H9 (cell line): ENCODE data around the gene TRMT44. TPM values are rescaled to one million over a fixed set of nuclear protein-coding genes. Genes with fewer than 3 reads are reported as not detected.
A peak's percentile ranks its signal among the peaks of the same experiment; 100 is the strongest.

ENCODE experiments used
- DNase-seq: peaks from one replicate; pipeline ENCODE4 v3.0.0-alpha.2; 2017
- H2AFZ ChIP-seq: one replicate; pipeline ENCODE4 v1.6.1; 2013; ENCODE audit warnings: mild to moderate bottlenecking, low read length, control low read depth, moderate library complexity
- H2AK5ac ChIP-seq: 2 replicates; pipeline ENCODE4 v1.6.1; 2013; ENCODE audit warnings: low read length, control low read depth, mixed read lengths; ENCODE audit not compliant: insufficient read length
- H2BK120ac ChIP-seq: one replicate; pipeline ENCODE4 v1.6.1; 2013; ENCODE audit warnings: low read depth, mild to moderate bottlenecking, low read length, control low read depth, inconsistent platforms; ENCODE audit not compliant: poor library complexity, severe bottlenecking
- H2BK12ac ChIP-seq: 2 replicates; pipeline ENCODE4 v1.6.1; 2013; ENCODE audit warnings: low read length, control low read depth, mixed read lengths, low read depth; ENCODE audit not compliant: insufficient read length
- H2BK15ac ChIP-seq: 2 replicates; pipeline ENCODE4 v1.6.1; 2013; ENCODE audit warnings: low read depth, low read length, control low read depth
- H2BK20ac ChIP-seq: one replicate; pipeline ENCODE4 v1.6.1; 2013; ENCODE audit warnings: low read depth, mild to moderate bottlenecking, low read length, control low read depth, inconsistent platforms; ENCODE audit not compliant: poor library complexity, severe bottlenecking
- H2BK5ac ChIP-seq: 2 replicates; pipeline ENCODE4 v1.6.1; 2013; ENCODE audit warnings: low read length, control low read depth, mixed read lengths; ENCODE audit not compliant: insufficient read length
- H3K14ac ChIP-seq: 2 replicates; pipeline ENCODE4 v1.6.1; 2013; ENCODE audit warnings: low read length, control low read depth; ENCODE audit not compliant: insufficient read depth
- H3K18ac ChIP-seq: 2 replicates; pipeline ENCODE4 v1.6.1; 2013; ENCODE audit warnings: low read depth, mild to moderate bottlenecking, mixed read lengths, low read length, control low read depth; ENCODE audit not compliant: insufficient read length
- H3K23ac ChIP-seq: 2 replicates; pipeline ENCODE4 v1.6.1; 2013; ENCODE audit warnings: low read length, control low read depth, mixed read lengths, low read depth; ENCODE audit not compliant: insufficient read length
- H3K23me2 ChIP-seq: 2 replicates; pipeline ENCODE4 v1.6.1; 2013; ENCODE audit warnings: low read depth, mild to moderate bottlenecking, mixed read lengths, low read length, control low read depth; ENCODE audit not compliant: insufficient read length, poor library complexity, severe bottlenecking
- H3K27ac ChIP-seq: 2 replicates; pipeline ENCODE4 v1.5.1; 2013; ENCODE audit warnings: low read length, control low read depth, mixed read lengths, low read depth; ENCODE audit not compliant: insufficient read length
- H3K27me3 ChIP-seq: 2 replicates; pipeline ENCODE4 v1.6.1; 2013; ENCODE audit warnings: low read length, control low read depth, inconsistent platforms; ENCODE audit not compliant: insufficient read depth
- H3K4ac ChIP-seq: 2 replicates; pipeline ENCODE4 v1.6.1; 2013; ENCODE audit warnings: low read depth, mild to moderate bottlenecking, control low read depth, inconsistent platforms, low read length, moderate library complexity
- H3K4me1 ChIP-seq: 2 replicates; pipeline ENCODE4 v1.6.1; 2013; ENCODE audit warnings: low read length, control low read depth, inconsistent platforms; ENCODE audit not compliant: insufficient read depth
- H3K4me2 ChIP-seq: 2 replicates; pipeline ENCODE4 v1.6.1; 2013; ENCODE audit warnings: low read length, control low read depth, mixed read lengths; ENCODE audit not compliant: insufficient read length, insufficient read depth
- H3K56ac ChIP-seq: 2 replicates; pipeline ENCODE4 v1.6.1; 2013; ENCODE audit warnings: low read depth, mild to moderate bottlenecking, mixed read lengths, low read length, control low read depth; ENCODE audit not compliant: insufficient read length
- H3K79me1 ChIP-seq: 2 replicates; pipeline ENCODE4 v1.6.1; 2013; ENCODE audit warnings: low read depth, mild to moderate bottlenecking, moderate library complexity, low read length, control low read depth, inconsistent platforms; ENCODE audit not compliant: insufficient read depth, poor library complexity, severe bottlenecking
- H3K79me2 ChIP-seq: 2 replicates; pipeline ENCODE4 v1.6.1; 2013; ENCODE audit warnings: low read length, control low read depth, inconsistent platforms; ENCODE audit not compliant: insufficient read depth
- H3K9ac ChIP-seq: 2 replicates; pipeline ENCODE4 v1.6.1; 2013; ENCODE audit warnings: low read length, control low read depth, mixed read lengths; ENCODE audit not compliant: insufficient read length; ENCODE audit errors: extremely low read depth
- H3K9me3 ChIP-seq: one replicate; pipeline ENCODE4 v1.6.1; 2013; ENCODE audit warnings: low read depth, low read length, inconsistent platforms; ENCODE audit not compliant: control insufficient read depth
- H3T11ph ChIP-seq: one replicate; pipeline ENCODE4 v1.6.1; 2013; ENCODE audit warnings: mild to moderate bottlenecking, low read length, control low read depth, inconsistent platforms
- H4K20me1 ChIP-seq: one replicate; pipeline ENCODE4 v1.6.1; 2013; ENCODE audit not compliant: control insufficient read depth, insufficient read length, insufficient read depth
- H4K5ac ChIP-seq: 2 replicates; pipeline ENCODE4 v1.6.1; 2013; ENCODE audit warnings: low read depth, mild to moderate bottlenecking, mixed read lengths, low read length, control low read depth; ENCODE audit not compliant: insufficient read length
- H4K8ac ChIP-seq: replicated peaks from 2 replicates; pipeline ENCODE4 v1.6.1; 2013; ENCODE audit warnings: low read length, control low read depth, mixed read lengths, low read depth; ENCODE audit not compliant: insufficient read length
- H4K91ac ChIP-seq: 2 replicates; pipeline ENCODE4 v1.6.1; 2013; ENCODE audit warnings: low read depth, mild to moderate bottlenecking, moderate library complexity, mixed read lengths, low read length, control low read depth; ENCODE audit not compliant: insufficient read length
- H3K27ac Mint-ChIP-seq, 3 experiments: 2 replicates in 2 of 3; 3 replicates in 1 of 3; pipeline ENCODE4 v1.8.0; 2020 to 2021; ENCODE audit warnings: mixed read lengths in 3 of 3, mild to moderate bottlenecking in 1 of 3, moderate library complexity in 1 of 3
- H3K27me3 Mint-ChIP-seq: 2 replicates; pipeline ENCODE4 v1.8.0; 2021; ENCODE audit warnings: low read depth, mild to moderate bottlenecking, moderate library complexity, mixed read lengths
- H3K36me3 Mint-ChIP-seq, 3 experiments: 2 replicates in 2 of 3; 3 replicates in 1 of 3; pipeline ENCODE4 v1.8.0; 2020 to 2021; ENCODE audit warnings: low read depth in 3 of 3, mixed read lengths in 3 of 3; ENCODE audit not compliant: insufficient read depth in 1 of 3
- H3K4me1 Mint-ChIP-seq, 2 experiments: 2 replicates each; pipeline ENCODE4 v1.8.0; 2020; ENCODE audit warnings: mixed read lengths in 2 of 2
- H3K4me3 Mint-ChIP-seq, 2 experiments: 2 replicates in 1 of 2; 3 replicates in 1 of 2; pipeline ENCODE4 v1.8.0; 2020 to 2021; ENCODE audit warnings: mild to moderate bottlenecking in 2 of 2, mixed read lengths in 2 of 2, moderate library complexity in 1 of 2
- H3K9me3 Mint-ChIP-seq, 2 experiments: 2 replicates in 1 of 2; 3 replicates in 1 of 2; pipeline ENCODE4 v1.8.0; 2020; ENCODE audit warnings: mild to moderate bottlenecking in 2 of 2, mixed read lengths in 2 of 2, moderate library complexity in 1 of 2
- CTCF ChIP-seq: fragments of 200-600 bp; sonication (generic); conservative IDR thresholded peaks from 3 replicates; pipeline ENCODE4 v1.8.0; 2021; ENCODE audit warnings: antibody characterized with exemption, mild to moderate bottlenecking
- WGBS: extraction: QIAGEN DNeasy Blood & Tissue Kit; methylation state at CpG from one replicate; pipeline ENCODE4 v1.1.7; 2013; ENCODE audit warnings: missing lambda C conversion rate, low lambda C conversion rate, mixed read lengths; ENCODE audit not compliant: insufficient read length; ENCODE audit errors: extremely low coverage; 5-methylcytosine and 5-hydroxymethylcytosine counted together
- total RNA-seq: library from RNA; stranded (reverse); gene quantifications from 2 replicates; pipeline ENCODE4 v1.2.1, GENCODE V29; 2021

The TRMT44 gene
- total RNA-seq, 1 experiment from 2014 or later: 22.8 TPM

GRCh38 chr4:8474856-8475255 is 34.3 kb downstream of the TRMT44 start:
- Histone ChIP-seq H3K4me1 (no peaks in the 10 kb centered on the region), H4K91ac (no peak overlapping the region), H3K4ac (no peak overlapping the region), H3K79me2 (no peaks in the 10 kb centered on the region), H3K23ac (no peak overlapping the region), H3K56ac (no peak overlapping the region), H2BK15ac (no peak overlapping the region), H4K8ac (no peak overlapping the region), H3K9me3 (no peaks in the 10 kb centered on the region), H3K18ac (no peak overlapping the region), H3K9ac (no peak overlapping the region), H2AK5ac (no peak overlapping the region), H3K79me1 (no peaks in the 10 kb centered on the region), H3K23me2 (no peaks in the 10 kb centered on the region), H3K27me3 (no peaks in the 10 kb centered on the region), H4K5ac (no peak overlapping the region), H2AFZ (no peak overlapping the region), H2BK20ac (no peak overlapping the region), H4K20me1 (no peaks in the 10 kb centered on the region), H2BK12ac (no peak overlapping the region), H2BK120ac (no peak overlapping the region), H3K27ac (no peak overlapping the region), H2BK5ac (no peak overlapping the region), H3K4me2 (no peak overlapping the region), H3T11ph (no peak overlapping the region), H3K14ac (no peak overlapping the region; the same call in 1 of the 2 replicates)
- no peak for DNase-seq
- WGBS: no CpG with 5 or more reads among the region's 13 CpGs
- Mint-ChIP-seq H3K27me3 (no peaks in the 10 kb centered on the region), H3K4me1 (peaks cover 15 to 16% of the 10 kb centered on the region in 2 experiments), H3K36me3 (peaks cover 6 to 30% (median 24%) of the 10 kb centered on the region in 3 experiments; a peak in 6 of 7 replicates), H3K27ac (peak overlapping the region in 2 of 3 experiments; percentile 27 to 83; a peak in 1 of 7 replicates), H3K9me3 (no peaks in the 10 kb centered on the region), H3K4me3 (no peak overlapping the region)
- no peak for TF ChIP-seq CTCF
